ENCODE results near the gene KBTBD7.

KBTBD7 gene

GRCh38 chr13:41193919-41194824 lies at the start of gene KBTBD7 (continued):
- TF ChIP-seq REST (tag by site-specific recombination; IDR thresholded peaks at IDR 0.05) (peak; percentile 21), TCF7L2 (IDR thresholded peaks at IDR 0.05; ENCODE audit: borderline replicate concordance, low read depth, low read length) (no peak), PATZ1 (tag by site-specific recombination; IDR thresholded peaks at IDR 0.05) (peak; percentile 98), ZNF610 (tag by site-specific recombination; IDR thresholded peaks at IDR 0.05; ENCODE audit: borderline replicate concordance) (0 out of 2 replicates have a peak, but pooled peaks have one; percentile 57), ZNF324 (tag by site-specific recombination; IDR thresholded peaks at IDR 0.05) (peak; percentile 88; the same call in 1 of the 2 replicates), ZNF596 (tag by site-specific recombination; IDR thresholded peaks at IDR 0.05) (peak; percentile 33; the same call in 1 of the 2 replicates), ZSCAN18 (tag by site-specific recombination; IDR thresholded peaks at IDR 0.05) (no peak), ZNF791 (tag by site-specific recombination; IDR thresholded peaks at IDR 0.05) (no peak), ZNF76 (tag by site-specific recombination; IDR thresholded peaks at IDR 0.05; ENCODE audit: borderline replicate concordance, low read depth) (peak; percentile 99), ZNF239 (tag by site-specific recombination; IDR thresholded peaks at IDR 0.05) (no peak), ZNF664 (tag by site-specific recombination; IDR thresholded peaks at IDR 0.05) (no peak), ZBTB7A (tag by site-specific recombination; IDR thresholded peaks at IDR 0.05; ENCODE audit: low read depth) (peak; percentile 92), PRDM2 (tag by site-specific recombination; IDR thresholded peaks at IDR 0.05; ENCODE audit: borderline replicate concordance) (no peak), EGR2 (tag by site-specific recombination; IDR thresholded peaks at IDR 0.05; ENCODE audit: low read depth) (peak; percentile 95), ZNF391 (tag by site-specific recombination; IDR thresholded peaks at IDR 0.05; ENCODE audit: borderline replicate concordance, low read depth) (peak; percentile 26; the same call in 1 of the 2 replicates), GFI1B (tag by site-specific recombination; IDR thresholded peaks at IDR 0.05) (no peak), OSR2 (tag by site-specific recombination; IDR thresholded peaks at IDR 0.05) (peak; percentile 45), ZNF174 (tag by site-specific recombination; IDR thresholded peaks at IDR 0.05) (no peak), YY2 (tag by site-specific recombination; IDR thresholded peaks at IDR 0.05) (no peak), INSM2 (tag by site-specific recombination; IDR thresholded peaks at IDR 0.05) (peak; percentile 79), ZNF449 (tag by site-specific recombination; IDR thresholded peaks at IDR 0.05) (no peak), KLF16 (tag by site-specific recombination; IDR thresholded peaks at IDR 0.05) (no peak)

Measured in HEK293 (cell line).